PC-3 (cell line): ENCODE data around the gene CYP2A6. TPM values are rescaled to one million over a fixed set of nuclear protein-coding genes. Genes with fewer than 3 reads are reported as not detected.
A peak's percentile ranks its signal among the peaks of the same experiment; 100 is the strongest.
"Not testable (repeated sequence)": the region's sequence is repeated elsewhere in the genome, so short reads cannot be mapped to it uniquely, and the experiment has no call there.

Source experiments
- ATAC-seq: fragments of 200-7000 bp; cut with Tn5 transposase; 2 replicates; pipeline ENCODE4 v1.9.1; 2020; ENCODE audit warnings: mild to moderate bottlenecking, moderate library complexity
- Bru-seq: library from RNA; stranded (reverse); fragments of 400-500 nt; gene quantifications from one replicate; lab custom pipeline; 2021; lab: Mats Ljungman, UMichigan
- BruChase-seq, 2 experiments: library from RNA; stranded (reverse); fragments of 400-500 nt; gene quantifications; one replicate each; lab custom pipeline; 2021; lab: Mats Ljungman, UMichigan
- BruUV-seq: library from RNA; stranded (reverse); fragments of 400-500 nt; replicated peaks from 2 replicates; lab custom pipeline; 2021; lab: Mats Ljungman, UMichigan
- CTCF ChIA-PET: fragments of 300-600 bp; sonication (Branson Sonifier 250); formaldehyde crosslinking; loops from one replicate; lab custom pipeline; 2022; ENCODE audit warnings: antibody characterized with exemption; lab: Charles Lee
- POLR2A ChIA-PET: fragments of 300-600 bp; sonication (Branson Sonifier 250); formaldehyde crosslinking; loops from one replicate; lab custom pipeline; 2022; ENCODE audit warnings: antibody characterized with exemption; ENCODE audit not compliant: unreplicated experiment; lab: Charles Lee
- DNase-seq: peaks from one replicate; pipeline ENCODE4 v3.0.0-alpha.2; 2015
- H2AFZ ChIP-seq: fragments of 300-600 bp; sonication (generic); 2 replicates; pipeline ENCODE4 v1.6.0; 2016; ENCODE audit warnings: antibody characterized with exemption, low read length
- H3F3A ChIP-seq: fragments of 300-600 bp; sonication (generic); one replicate; pipeline ENCODE4 v1.6.0; 2017; ENCODE audit warnings: antibody characterized with exemption, low read length, control low read depth, mild to moderate bottlenecking; ENCODE audit not compliant: unreplicated experiment
- H3K27ac ChIP-seq: fragments of 300-600 bp; sonication (generic); 2 replicates; pipeline ENCODE4 v1.5.1; 2016; ENCODE audit warnings: mild to moderate bottlenecking, low read length
- H3K27me3 ChIP-seq: fragments of 300-600 bp; sonication (generic); 2 replicates; pipeline ENCODE4 v1.6.1; 2016; ENCODE audit warnings: low read length, mixed read lengths
- H3K36me3 ChIP-seq: fragments of 300-600 bp; sonication (generic); 2 replicates; pipeline ENCODE4 v1.6.1; 2016; ENCODE audit warnings: low read depth, mixed run types, low read length, mixed read lengths
- H3K4me1 ChIP-seq: fragments of 300-600 bp; sonication (generic); 2 replicates; pipeline ENCODE4 v1.5.1; 2016; ENCODE audit warnings: low read length; ENCODE audit not compliant: insufficient read depth
- H3K4me2 ChIP-seq: fragments of 300-600 bp; sonication (generic); 2 replicates; pipeline ENCODE4 v1.6.0; 2016; ENCODE audit warnings: low read length
- H3K4me3 ChIP-seq: fragments of 300-600 bp; sonication (generic); 2 replicates; pipeline ENCODE4 v1.5.1; 2016; ENCODE audit warnings: mild to moderate bottlenecking, low read length, mixed read lengths
- H3K79me2 ChIP-seq: fragments of 300-600 bp; sonication (generic); 2 replicates; pipeline ENCODE4 v1.6.1; 2017; ENCODE audit warnings: low read length, mixed read lengths
- H3K9ac ChIP-seq: fragments of 300-600 bp; sonication (generic); 2 replicates; pipeline ENCODE4 v1.6.0; 2016; ENCODE audit warnings: mild to moderate bottlenecking, low read length
- H3K9me2 ChIP-seq: fragments of 300-600 bp; sonication (generic); replicated peaks from 2 replicates; pipeline ENCODE4 v1.6.1; 2016; ENCODE audit warnings: mixed run types, low read length, mixed read lengths
- H3K9me3 ChIP-seq: fragments of 300-600 bp; sonication (generic); 2 replicates; pipeline ENCODE4 v1.6.1; 2016; ENCODE audit warnings: low read length, mixed read lengths
- H4K20me1 ChIP-seq: fragments of 300-600 bp; sonication (generic); 2 replicates; pipeline ENCODE4 v1.6.1; 2016; ENCODE audit warnings: low read length, mixed read lengths
- CTCF ChIP-seq: fragments of 300-600 bp; sonication (generic); conservative IDR thresholded peaks from 2 replicates; pipeline ENCODE4 v1.5.1; 2017; ENCODE audit warnings: antibody characterized with exemption, low read depth, mild to moderate bottlenecking, low read length
- EZH2 ChIP-seq: fragments of 300-600 bp; sonication (generic); IDR thresholded peaks from one replicate; pipeline ENCODE4 v1.6.1; 2017; ENCODE audit warnings: antibody characterized with exemption, mild to moderate bottlenecking, low read length; ENCODE audit not compliant: unreplicated experiment
- EZH2phosphoT487 ChIP-seq: fragments of 300-600 bp; sonication (generic); IDR thresholded peaks from 2 replicates; pipeline ENCODE4 v1.6.1; 2018; ENCODE audit warnings: mild to moderate bottlenecking, antibody characterized with exemption, low read length, borderline replicate concordance
- intact Hi-C: fragments of 100-400 bp; cut with micrococcal nuclease; formaldehyde crosslinking; loops from 2 replicates; pipeline ENCODE4 v1.9.0; 2023
- long read RNA-seq: library from polyadenylated mRNA; unstranded; transcript quantifications from one replicate; pipeline ENCODE4 v2.0.0, GENCODE V29; 2021; ENCODE audit not compliant: unreplicated experiment
- total RNA-seq: library from RNA; depleted of rRNA; stranded (reverse); fragments of >200 nt; gene quantifications from 2 replicates; pipeline ENCODE4 v1.2.3, GENCODE V29; 2014; rRNA removed

The CYP2A6 gene
- not detected in 2 replicates for total RNA-seq
- Bru-seq, nascent RNA: not detected
- not detected for BruChase-seq, experiment 1, labeled RNA remaining after a 6-hour chase
- BruChase-seq, experiment 2, labeled RNA remaining after a 2-hour chase: not detected
- long read RNA-seq: 0 reads

- H3F3A ChIP-seq, H3K27me3 ChIP-seq, POLR2A ChIA-PET, BruUV-seq, DNase-seq, H3K9ac ChIP-seq, H2AFZ ChIP-seq, H3K4me3 ChIP-seq, ATAC-seq, H3K4me1 ChIP-seq, H3K27ac ChIP-seq, H3K9me2 ChIP-seq, H3K36me3 ChIP-seq, CTCF ChIA-PET, intact Hi-C loops, H4K20me1 ChIP-seq, H3K4me2 ChIP-seq, H3K9me3 ChIP-seq, H3K79me2 ChIP-seq: not testable (repeated sequence)
Observed at GRCh38 chr19:40850277-40850676, at the start of gene CYP2A6. TSS of gene CYP2A6 (minus strand) at chr19:40850447. CDS start at chr19:40850426, 21 bp downstream.

DNA sequence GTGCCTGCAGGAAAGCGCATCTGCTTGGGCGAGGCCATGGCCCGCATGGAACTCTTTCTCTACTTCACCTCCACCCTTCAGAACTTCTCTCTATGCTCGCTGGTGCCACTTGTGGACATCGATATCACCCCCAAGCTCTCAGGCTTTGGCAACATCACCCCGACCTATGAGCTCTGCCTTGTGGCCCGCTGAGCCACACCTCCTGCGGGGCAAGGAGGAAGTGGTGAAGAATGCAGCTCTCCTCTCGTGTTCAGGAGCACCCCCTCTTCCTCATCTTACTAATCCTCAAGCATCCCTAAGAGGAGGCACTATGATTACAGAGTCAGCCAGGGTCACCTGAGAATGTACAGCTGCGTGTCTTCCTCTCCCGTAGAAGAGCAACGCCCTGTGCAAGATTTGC lies 49.7 kb upstream of the CYP2A6 start:
- CTCF ChIA-PET, H3K4me2 ChIP-seq, BruUV-seq, ATAC-seq, H3K9me2 ChIP-seq, H4K20me1 ChIP-seq, H3K27me3 ChIP-seq, H3K27ac ChIP-seq, H3K9me3 ChIP-seq, intact Hi-C loops, H3K4me3 ChIP-seq, H3K9ac ChIP-seq, H3K36me3 ChIP-seq, H3K79me2 ChIP-seq, DNase-seq, POLR2A ChIA-PET, H3F3A ChIP-seq, H2AFZ ChIP-seq: not testable (repeated sequence)
- H3K4me1 ChIP-seq: peaks cover 21% of the 10 kb centered on the region

GRCh38 chr19:40896843-40897789 lies 46.9 kb upstream of the CYP2A6 start:
- CTCF ChIA-PET, POLR2A ChIA-PET: not testable (repeated sequence)

DNA sequence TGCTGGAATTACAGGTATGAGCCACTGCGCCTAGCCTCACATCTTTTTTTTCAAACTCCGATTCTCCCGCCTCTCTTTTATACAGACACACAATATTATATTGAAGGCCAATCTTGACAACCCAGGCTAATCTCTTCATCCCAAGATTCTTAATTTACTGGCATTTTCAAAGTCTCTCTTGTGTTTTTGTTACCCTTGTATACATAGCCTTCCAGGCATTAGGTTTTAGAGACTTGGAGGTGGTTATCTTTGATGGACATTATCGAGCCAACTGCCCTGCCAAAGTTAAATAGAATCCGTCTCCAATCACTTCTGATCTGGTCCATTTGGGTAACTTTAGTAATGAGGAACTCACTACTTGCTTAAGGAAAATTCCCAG lies 46.2 kb upstream of the CYP2A6 start:
- no peak overlapping the region for H3K27ac ChIP-seq
- H4K20me1 ChIP-seq: no peaks in the 10 kb centered on the region
- no peaks in the 10 kb centered on the region for H3K36me3 ChIP-seq
- no peaks in the 10 kb centered on the region for H3K27me3 ChIP-seq
- no peaks in the 10 kb centered on the region for H3K9me3 ChIP-seq
- TF ChIP-seq EZH2phosphoT487 (no peak), EZH2 (no peak), CTCF (no peak)
- intact Hi-C loops: no loop called here
- H3K9ac ChIP-seq: no peak overlapping the region
- ChIA-PET CTCF (no interaction called here), POLR2A (no interaction called here)
- no peak overlapping the region for H2AFZ ChIP-seq
- H3K9me2 ChIP-seq: no peaks in the 10 kb centered on the region
- no peak overlapping the region for H3K4me2 ChIP-seq
- no peak for DNase-seq
- H3K4me1 ChIP-seq: peaks cover 14% of the 10 kb centered on the region; the same call in 1 of the 2 replicates
- H3F3A ChIP-seq: no peaks in the 10 kb centered on the region
- no peak for ATAC-seq
- H3K4me3 ChIP-seq: no peak overlapping the region
- BruUV-seq: no TSS peak
- no peaks in the 10 kb centered on the region for H3K79me2 ChIP-seq

More at GRCh38 chr19:40896843-40897789, 46.9 kb upstream of the CYP2A6 start:
- H3K9me2 ChIP-seq, BruUV-seq, H3K9me3 ChIP-seq, H3K9ac ChIP-seq, H3K27me3 ChIP-seq, H4K20me1 ChIP-seq, intact Hi-C loops, H3K4me3 ChIP-seq, H3K79me2 ChIP-seq, H3K36me3 ChIP-seq, H2AFZ ChIP-seq, H3F3A ChIP-seq: not testable (repeated sequence)
- peak overlapping the region; percentile 44; the same call in 1 of the 2 replicates for H3K27ac ChIP-seq
- peak overlapping the region; percentile 39; the same call in 1 of the 2 replicates for H3K4me2 ChIP-seq
- ATAC-seq: peak; percentile 48
- peak; percentile 75 for DNase-seq
- H3K4me1 ChIP-seq: peaks cover 14% of the 10 kb centered on the region; the same call in 1 of the 2 replicates
